ENCODE data around the gene FGF2.
"Not testable (repeated sequence)": the region's sequence is repeated elsewhere in the genome, so short reads cannot be mapped to it uniquely, and the experiment has no call there.

The FGF2 gene

GRCh38 chr4:122906859-122907305 is 80.3 kb downstream of the FGF2 start:
- DNase-seq, result no peak
- in situ Hi-C loops (cut with HindIII; ENCODE audit: low pct_ligation_motif_present, low pct_unique_long_range_greater_than_20kb, low sequenced_read_pairs), result loop anchor here (25.0 kb wide), 2 partner anchors 170 to 295 kb away; partner anchors contain the start of genes BBS12 and IL21

- in situ Hi-C loops (cut with HindIII; ENCODE audit: low pct_ligation_motif_present, low pct_unique_long_range_greater_than_20kb, low sequenced_read_pairs), result loop anchor here (25.0 kb wide), 2 partner anchors 171 to 296 kb away; partner anchors contain the start of genes BBS12 and IL21
Observed at GRCh38 chr4:122908223-122908622, 81.6 kb downstream of the FGF2 start.

GRCh38 chr4:122909683-122910082 is 83.1 kb downstream of the FGF2 start:
- DNase-seq, result no peak
- in situ Hi-C loops (cut with HindIII; ENCODE audit: low pct_ligation_motif_present, low pct_unique_long_range_greater_than_20kb, low sequenced_read_pairs), result loop anchor here (25.0 kb wide), 2 partner anchors 172 to 297 kb away; partner anchors contain the start of genes BBS12 and IL21

More at GRCh38 chr4:122908223-122908622, 81.6 kb downstream of the FGF2 start:
- no peak for DNase-seq

- in situ Hi-C loops (cut with HindIII; ENCODE audit: low pct_ligation_motif_present, low pct_unique_long_range_greater_than_20kb, low sequenced_read_pairs), result loop anchor here (25.0 kb wide), 2 partner anchors 174 to 299 kb away; partner anchors contain the start of genes BBS12 and IL21
- no peak for DNase-seq
Observed at GRCh38 chr4:122911588-122911987, 85.0 kb downstream of the FGF2 start.

GRCh38 chr4:122912810-122913575 is 86.4 kb downstream of the FGF2 start:
- DNase-seq, result no peak
- in situ Hi-C loops (cut with HindIII; ENCODE audit: low pct_ligation_motif_present, low pct_unique_long_range_greater_than_20kb, low sequenced_read_pairs), result loop anchor here (25.0 kb wide), 2 partner anchors 176 to 301 kb away; partner anchors contain the start of genes BBS12 and IL21

- peak; percentile 63 for DNase-seq
- in situ Hi-C loops (cut with HindIII; ENCODE audit: low pct_ligation_motif_present, low pct_unique_long_range_greater_than_20kb, low sequenced_read_pairs), result loop anchor here (25.0 kb wide), 2 partner anchors 177 to 302 kb away; partner anchors contain the start of genes BBS12 and IL21
Observed at GRCh38 chr4:122914292-122914904, 87.8 kb downstream of the FGF2 start.

GRCh38 chr4:122914938-122915337 is 88.3 kb downstream of the FGF2 start:
- DNase-seq, result no peak
- in situ Hi-C loops (cut with HindIII; ENCODE audit: low pct_ligation_motif_present, low pct_unique_long_range_greater_than_20kb, low sequenced_read_pairs), result loop anchor here (25.0 kb wide), 2 partner anchors 178 to 303 kb away; partner anchors contain the start of genes BBS12 and IL21

- no peak for DNase-seq
- in situ Hi-C loops (cut with HindIII; ENCODE audit: low pct_ligation_motif_present, low pct_unique_long_range_greater_than_20kb, low sequenced_read_pairs), result loop anchor here (25.0 kb wide), 2 partner anchors 180 to 305 kb away; partner anchors contain the start of genes BBS12 and IL21
Observed at GRCh38 chr4:122917731-122918130, 91.1 kb downstream of the FGF2 start.

- no peak for DNase-seq
- in situ Hi-C loops (cut with HindIII; ENCODE audit: low pct_ligation_motif_present, low pct_unique_long_range_greater_than_20kb, low sequenced_read_pairs), result loop anchor here (25.0 kb wide), 2 partner anchors 183 to 308 kb away; partner anchors contain the start of genes BBS12 and IL21
Observed at GRCh38 chr4:122920473-122920872, 93.8 kb downstream of the FGF2 start.

- in situ Hi-C loops (cut with HindIII; ENCODE audit: low pct_ligation_motif_present, low pct_unique_long_range_greater_than_20kb, low sequenced_read_pairs), result loop anchor here (25.0 kb wide), 2 partner anchors 184 to 309 kb away; partner anchors contain the start of genes BBS12 and IL21
- DNase-seq, result no peak
Observed at GRCh38 chr4:122921300-122921699, 94.7 kb downstream of the FGF2 start.

GRCh38 chr4:122921971-122922876 is 95.6 kb downstream of the FGF2 start, which contains the start of gene NUDT6:
Gene NUDT6, minus strand, starts transcription at chr4:122922597. Its CDS starts 25 bp downstream, at chr4:122922572.
- in situ Hi-C loops (cut with HindIII; ENCODE audit: low pct_ligation_motif_present, low pct_unique_long_range_greater_than_20kb, low sequenced_read_pairs), result loop anchor here (25.0 kb wide), 2 partner anchors 185 to 310 kb away; partner anchors contain the start of genes BBS12 and IL21
- peak; percentile 74 for DNase-seq

- in situ Hi-C loops (cut with HindIII; ENCODE audit: low pct_ligation_motif_present, low pct_unique_long_range_greater_than_20kb, low sequenced_read_pairs), result loop anchor here (25.0 kb wide), 2 partner anchors 186 to 311 kb away; partner anchors contain the start of genes BBS12 and IL21
- peak; percentile 80 for DNase-seq
Observed at GRCh38 chr4:122922877-122923511, 96.4 kb downstream of the FGF2 start.

- no peak for DNase-seq
- in situ Hi-C loops (cut with HindIII; ENCODE audit: low pct_ligation_motif_present, low pct_unique_long_range_greater_than_20kb, low sequenced_read_pairs), result no loop called here
Observed at GRCh38 chr4:122928930-122929329, 102.3 kb downstream of the FGF2 start.

- in situ Hi-C loops (cut with HindIII; ENCODE audit: low pct_ligation_motif_present, low pct_unique_long_range_greater_than_20kb, low sequenced_read_pairs), result no loop called here
Observed at GRCh38 chr4:122930862-122931261, 104.2 kb downstream of the FGF2 start.

GRCh38 chr4:122932763-122933162 is 106.1 kb downstream of the FGF2 start:
- in situ Hi-C loops (cut with HindIII; ENCODE audit: low pct_ligation_motif_present, low pct_unique_long_range_greater_than_20kb, low sequenced_read_pairs), result no loop called here
- no peak for DNase-seq

More at GRCh38 chr4:122930862-122931261, 104.2 kb downstream of the FGF2 start:
- DNase-seq, result peak; percentile 45

- DNase-seq; in situ Hi-C loops (cut with HindIII; ENCODE audit: low pct_ligation_motif_present, low pct_unique_long_range_greater_than_20kb, low sequenced_read_pairs): not testable (repeated sequence)
Observed at GRCh38 chr4:122945136-122945535, 118.5 kb downstream of the FGF2 start.

GRCh38 chr4:122946142-122946541 is 119.5 kb downstream of the FGF2 start:
- in situ Hi-C loops (cut with HindIII; ENCODE audit: low pct_ligation_motif_present, low pct_unique_long_range_greater_than_20kb, low sequenced_read_pairs), result no loop called here
- DNase-seq, result no peak

Measured in ACHN (cell line).